SH-SY5Y (cell line): ENCODE results near the gene CD300LF.

Experiments
- GATA2 ChIP-seq: IDR thresholded peaks from 2 replicates; pipeline ENCODE4 v1.6.1; 2011; ENCODE audit warnings: mild to moderate bottlenecking, low read depth, low read length
- GATA3 ChIP-seq: IDR thresholded peaks from 2 replicates; pipeline ENCODE4 v1.6.1; 2011; ENCODE audit warnings: low read depth, mild to moderate bottlenecking, low read length, moderate library complexity

Gene CD300LF

GRCh38 chr17:74729368-74729767, 16.6 kb upstream of the CD300LF start:
- TF ChIP-seq GATA3 (no peak), GATA2 (no peak)

GRCh38 chr17:74728702-74729075, 16.0 kb upstream of the CD300LF start:
- TF ChIP-seq GATA2 (no peak), GATA3 (no peak)

GRCh38 chr17:74728033-74728701, 15.4 kb upstream of the CD300LF start:
- TF ChIP-seq GATA2 = no peak
- no peak for TF ChIP-seq GATA3

- TF ChIP-seq GATA3 (no peak), GATA2 (no peak)
Observed at GRCh38 chr17:74725111-74725510, 12.4 kb upstream of the CD300LF start.

- TF ChIP-seq GATA3 = no peak
- no peak for TF ChIP-seq GATA2
Observed at GRCh38 chr17:74723891-74724290, 11.2 kb upstream of the CD300LF start.

- no peak for TF ChIP-seq GATA3
- no peak for TF ChIP-seq GATA2
Observed at GRCh38 chr17:74722782-74723181, 10.1 kb upstream of the CD300LF start.

- TF ChIP-seq GATA2 (no peak), GATA3 (no peak)
Observed at GRCh38 chr17:74720506-74720905, 7.8 kb upstream of the CD300LF start.

GRCh38 chr17:74715144-74715543, 2.4 kb upstream of the CD300LF start:
- TF ChIP-seq GATA2 (no peak), GATA3 (no peak)

GRCh38 chr17:74713171-74713755, 540 bp upstream of the CD300LF start:
- TF ChIP-seq GATA3 (no peak), GATA2 (no peak)

- TF ChIP-seq GATA3 (no peak), GATA2 (no peak)
Observed at GRCh38 chr17:74712301-74712700, 422 bp downstream of the CD300LF start.

GRCh38 chr17:74711058-74711824, 1.5 kb downstream of the CD300LF start:
- TF ChIP-seq GATA3 (no peak), GATA2 (no peak)

- no peak for TF ChIP-seq GATA3
- TF ChIP-seq GATA2 = no peak
Observed at GRCh38 chr17:74704544-74704943, 8.2 kb downstream of the CD300LF start.

- TF ChIP-seq GATA3 (no peak), GATA2 (no peak)
Observed at GRCh38 chr17:74703311-74703710, 9.4 kb downstream of the CD300LF start.

- no peak for TF ChIP-seq GATA3
Observed at GRCh38 chr17:74702116-74702871, 10.4 kb downstream of the CD300LF start.

GRCh38 chr17:74699236-74699635, 13.5 kb downstream of the CD300LF start:
- TF ChIP-seq GATA2 (no peak), GATA3 (no peak)
